K562 (cell line): ENCODE measurements around the gene SOCS3. TPM values are rescaled to one million over a fixed set of nuclear protein-coding genes. Genes with fewer than 3 reads are reported as not detected.

Experiments
- ZBTB40 ChIP-seq, 2 experiments: fragments of 450-650 bp in 1 of 2; sonication (generic) in 1 of 2; formaldehyde crosslinking in 1 of 2; IDR thresholded peaks; 2 replicates each; pipeline versions ENCODE4 v1.7.1 to v1.9.0; 2016 to 2022; ENCODE audit warnings: inconsistent platforms in 1 of 2, mild to moderate bottlenecking in 1 of 2, missing genetic modification reagents in 1 of 2
- polyA plus RNA-seq, 8 experiments: library from polyadenylated mRNA; depleted of rRNA in 4 of 8; stranded (reverse) in 5 of 8; unstranded in 3 of 8; fragments of >200 nt; fragmentation: Nextera tagmentation in 2 of 8; fragmentation: Illumina TruSeq in 1 of 8; extraction: Ambion mirVana in 2 of 8; extraction: Trizol in 1 of 8; gene quantifications; 2 replicates each; pipeline versions ENCODE4 v1.2.1 to v1.2.3, GENCODE V29; 2011 to 2014; ENCODE audit warnings: inconsistent platforms in 1 of 8, missing spikeins in 1 of 8
- total RNA-seq, 7 experiments: library from RNA; depleted of rRNA in 6 of 7; stranded (reverse); fragments of >200 nt in 6 of 7; fragmentation: Illumina TruSeq in 2 of 7; extraction: Trizol in 2 of 7; gene quantifications; 2 replicates each; pipeline versions ENCODE4 v1.2.1 to v1.2.3, GENCODE V29; 2011 to 2021; ENCODE audit warnings: low replicate concordance in 1 of 7

Gene SOCS3
- total and polyA plus RNA-seq, 9 of the 15 experiments (the other 6 are each of a cell fraction or from before 2014, with no cell fraction given) = 0.56 to 38.9 (median 13.7) TPM

- no peak for TF ChIP-seq ZBTB40 (IDR thresholded peaks at IDR 0.05)
- no peak for TF ChIP-seq ZBTB40 (CRISPR knock-in tag; IDR thresholded peaks at IDR 0.05)
These were observed 24.8 kb upstream of the SOCS3 start (continued) for GRCh38 chr17:78384479-78385175.
